Lung (tissue), 10 donors: ENCODE results near the gene FABP2. TPM values are rescaled to one million over a fixed set of nuclear protein-coding genes. Genes with fewer than 3 reads are reported as not detected.
"Not testable (repeated sequence)": the region's sequence is repeated elsewhere in the genome, so short reads cannot be mapped to it uniquely, and the experiment has no call there.

Experiments
- ATAC-seq: fragments of 200-7000 bp; cut with Tn5 transposase; one replicate; pipeline ENCODE4 v1.9.1; 2020; ENCODE audit warnings: moderate number of reproducible peaks; ENCODE audit not compliant: insufficient read depth, low FRiP score
- DNase-seq, 3 donors: peaks; one replicate each; pipeline ENCODE4 v3.0.0-alpha.2; 2013 to 2017
- H3K27ac ChIP-seq, 2 donors: one replicate each; pipeline ENCODE4 v1.5.1; 2013; ENCODE audit warnings: mild to moderate bottlenecking in 2 of 2, moderate library complexity in 2 of 2, control low read depth in 1 of 2, inconsistent platforms in 1 of 2, low read depth in 1 of 2, low read length in 1 of 2
- H3K27me3 ChIP-seq, 3 donors: one replicate each; pipeline ENCODE4 v1.5.1; 2013; ENCODE audit warnings: low read length in 2 of 3; ENCODE audit not compliant: control insufficient read depth in 3 of 3, insufficient read depth in 3 of 3
- H3K36me3 ChIP-seq, 4 donors: one replicate each; pipeline ENCODE4 v1.5.1; 2013; ENCODE audit warnings: low read length in 4 of 4, mild to moderate bottlenecking in 1 of 4, moderate library complexity in 1 of 4; ENCODE audit not compliant: control insufficient read depth in 4 of 4, insufficient read depth in 4 of 4
- H3K4me1 ChIP-seq, 5 donors: one replicate each; pipeline ENCODE4 v1.5.1; 2013; ENCODE audit warnings: low read length in 5 of 5, mild to moderate bottlenecking in 2 of 5, moderate library complexity in 1 of 5; ENCODE audit not compliant: control insufficient read depth in 5 of 5, insufficient read depth in 5 of 5
- H3K4me3 ChIP-seq: one replicate; pipeline ENCODE4 v1.5.1; 2013; ENCODE audit warnings: mild to moderate bottlenecking, control low read depth, moderate library complexity
- H3K9ac ChIP-seq, 2 donors: one replicate each; pipeline ENCODE4 v1.5.1; 2013; ENCODE audit warnings: low read length in 2 of 2, control low read depth in 1 of 2; ENCODE audit not compliant: insufficient read depth in 1 of 2
- H3K9me3 ChIP-seq, 4 donors: one replicate each; pipeline ENCODE4 v1.5.1; 2013; ENCODE audit warnings: low read length in 3 of 4, mild to moderate bottlenecking in 1 of 4, moderate library complexity in 1 of 4; ENCODE audit not compliant: control insufficient read depth in 4 of 4, insufficient read depth in 3 of 4
- WGBS, 2 donors: extraction: QIAGEN DNeasy Blood & Tissue Kit; methylation state at CpG; one replicate each; pipeline ENCODE4 v1.1.7; 2013; 5-methylcytosine and 5-hydroxymethylcytosine counted together
- polyA plus RNA-seq, 2 donors: library from polyadenylated mRNA; stranded (reverse); fragments of 200-250 nt; gene quantifications; one replicate each; pipeline ENCODE4 v1.2.1, GENCODE V29; 2013
- total RNA-seq, 2 donors: library from RNA; depleted of rRNA in 1 of 2; stranded (reverse); fragments of >200 nt in 1 of 2; gene quantifications; one replicate each; pipeline ENCODE4 v1.2.1, GENCODE V29; 2014 to 2021
- donor health status: Bipolar disorder and iron deficiency.
- donor health status: healthy.
- donor health status: DM: yes; HTN: yes; CAD: no.

FABP2 gene
- total and polyA plus RNA-seq, 4 donors: not detected

- not testable (repeated sequence) for H3K27me3 ChIP-seq, H3K4me1 ChIP-seq, H3K4me3 ChIP-seq, ATAC-seq, H3K9me3 ChIP-seq, DNase-seq, H3K36me3 ChIP-seq, H3K27ac ChIP-seq, H3K9ac ChIP-seq
- 69 to 82% methylated on average over 2 of the region's 2 CpGs for WGBS, 2 donors
Measured at GRCh38 chr4:119359873-119360272, 37.9 kb upstream of the FABP2 start.

- H3K9ac ChIP-seq, H3K36me3 ChIP-seq, H3K27me3 ChIP-seq, H3K4me1 ChIP-seq, H3K9me3 ChIP-seq, H3K27ac ChIP-seq, H3K4me3 ChIP-seq, DNase-seq, ATAC-seq: not testable (repeated sequence)
- 96 to 98% methylated on average over 1 of the region's 1 CpG for WGBS, 2 donors
Measured at GRCh38 chr4:119356796-119357195, 34.9 kb upstream of the FABP2 start.

GRCh38 chr4:119356041-119356440, 34.1 kb upstream of the FABP2 start:
- not testable (repeated sequence) for H3K4me3 ChIP-seq, H3K9ac ChIP-seq, H3K27ac ChIP-seq, DNase-seq, H3K27me3 ChIP-seq, H3K4me1 ChIP-seq, H3K9me3 ChIP-seq, H3K36me3 ChIP-seq, ATAC-seq
- 91 to 100% methylated on average over 1 of the region's 1 CpG for WGBS, 2 donors

- H3K27me3 ChIP-seq, H3K4me3 ChIP-seq, ATAC-seq, H3K27ac ChIP-seq, DNase-seq, H3K4me1 ChIP-seq, H3K9me3 ChIP-seq, H3K9ac ChIP-seq, H3K36me3 ChIP-seq: not testable (repeated sequence)
- 63 to 72% methylated on average over 2 to 3 of the region's 3 CpGs for WGBS, 2 donors
Measured at GRCh38 chr4:119353364-119353763, 31.4 kb upstream of the FABP2 start.

GRCh38 chr4:119348169-119348568, 26.2 kb upstream of the FABP2 start:
- H3K27ac ChIP-seq, H3K4me1 ChIP-seq, ATAC-seq, H3K36me3 ChIP-seq, H3K27me3 ChIP-seq, H3K4me3 ChIP-seq, DNase-seq, H3K9me3 ChIP-seq, H3K9ac ChIP-seq: not testable (repeated sequence)
- 62 to 83% methylated on average over 1 of the region's 1 CpG for WGBS, 2 donors

GRCh38 chr4:119343293-119343692, 21.4 kb upstream of the FABP2 start:
- H3K27me3 ChIP-seq, H3K9me3 ChIP-seq, ATAC-seq, H3K9ac ChIP-seq, H3K4me1 ChIP-seq, H3K36me3 ChIP-seq, H3K4me3 ChIP-seq, DNase-seq, H3K27ac ChIP-seq: not testable (repeated sequence)
- WGBS, 2 donors: no CpG with 5 or more reads among the region's 2 CpGs

GRCh38 chr4:119339895-119340294, 18.0 kb upstream of the FABP2 start:
- H3K9ac ChIP-seq, DNase-seq, ATAC-seq, H3K4me3 ChIP-seq, H3K4me1 ChIP-seq, H3K9me3 ChIP-seq, H3K27ac ChIP-seq, H3K36me3 ChIP-seq, H3K27me3 ChIP-seq: not testable (repeated sequence)
